ENCODE data around the gene KRTAP10-12. TPM values are rescaled to one million over a fixed set of nuclear protein-coding genes. Genes with fewer than 3 reads are reported as not detected.

KRTAP10-12 gene
- polyA plus RNA-seq, 1 of the 3 experiments (the other 2 are of a cell fraction), result not detected

GRCh38 chr21:44724926-44725325 lies 28.0 kb downstream of the KRTAP10-12 start:
- no peaks in the 10 kb centered on the region for H3K36me3 ChIP-seq (replicated peaks in 1 of 2; ENCODE audit: control insufficient read depth in 1 of 2, insufficient read depth in 2 of 2, low read length in 1 of 2)
- no peaks in the 10 kb centered on the region for H3F3A ChIP-seq (replicated peaks; ENCODE audit: insufficient read depth)
- no peak for DNase-seq
- peaks cover 61% of the 10 kb centered on the region; the same call in 1 of the 2 replicates for H3K27me3 ChIP-seq (ENCODE audit: insufficient read depth)
- TF ChIP-seq PBX3 (IDR thresholded peaks at IDR 0.05) (no peak), MEF2A (IDR thresholded peaks at IDR 0.05; ENCODE audit: borderline replicate concordance, low read depth) (no peak), FOXM1 (IDR thresholded peaks at IDR 0.05; ENCODE audit: low read depth) (no peak), GATA2 (CRISPR knock-in tag; IDR thresholded peaks at IDR 0.05) (no peak)
- no peak overlapping the region for H3K4me3 ChIP-seq (ENCODE audit: low read depth in 2 of 2, low read length in 1 of 2)
- ChIA-PET CTCF (interaction anchor here (1.1 to 1.8 kb wide), 2 partner anchors 59 to 214 kb away, joined by 3 to 6 read pairs; no protein-coding TSS in a partner anchor), POLR2A (no interaction called here)
- no peak overlapping the region for H2AFZ ChIP-seq (ENCODE audit: low read depth)
- H3K4me1 ChIP-seq (ENCODE audit: control insufficient read depth in 1 of 2, insufficient read depth in 2 of 2, low read depth in 1 of 2, low read length in 1 of 2), result no peaks in the 10 kb centered on the region
- H3K4me2 ChIP-seq, result no peak overlapping the region
- H3K27ac ChIP-seq (ENCODE audit: low read depth in 2 of 2, low read length in 1 of 2), result no peak overlapping the region
- H3K9me2 ChIP-seq, result no peaks in the 10 kb centered on the region
- no peaks in the 10 kb centered on the region for H4K20me1 ChIP-seq (ENCODE audit: insufficient read depth)
- no peaks in the 10 kb centered on the region for H3K79me2 ChIP-seq (ENCODE audit: insufficient read depth)
- no peaks in the 10 kb centered on the region for H3K9me3 ChIP-seq
- H3K9ac ChIP-seq, result no peak overlapping the region
- 46% methylated on average over 10 of the region's 14 CpGs for WGBS (ENCODE audit: low lambda C conversion rate)

- H3K9ac ChIP-seq, result no peak overlapping the region
- H3K4me3 ChIP-seq (ENCODE audit: low read depth in 2 of 2, low read length in 1 of 2), result no peak overlapping the region
- no peaks in the 10 kb centered on the region for H3K9me2 ChIP-seq
- ChIA-PET CTCF (interaction anchor here (0.9 to 1.5 kb wide), 3 partner anchors 9 to 67 kb away, joined by 3 to 5 read pairs (median 4); no protein-coding TSS in a partner anchor), POLR2A (no interaction called here)
- H3F3A ChIP-seq (replicated peaks; ENCODE audit: insufficient read depth), result no peaks in the 10 kb centered on the region
- H4K20me1 ChIP-seq (ENCODE audit: insufficient read depth), result no peaks in the 10 kb centered on the region
- no peaks in the 10 kb centered on the region for H3K36me3 ChIP-seq (replicated peaks in 1 of 2; ENCODE audit: control insufficient read depth in 1 of 2, insufficient read depth in 2 of 2, low read length in 1 of 2)
- H3K4me2 ChIP-seq, result no peak overlapping the region
- 8% methylated on average over 4 of the region's 6 CpGs for WGBS (ENCODE audit: low lambda C conversion rate)
- DNase-seq, result no peak
- no peak overlapping the region for H3K27ac ChIP-seq (ENCODE audit: low read depth in 2 of 2, low read length in 1 of 2)
- H3K4me1 ChIP-seq (ENCODE audit: control insufficient read depth in 1 of 2, insufficient read depth in 2 of 2, low read depth in 1 of 2, low read length in 1 of 2), result no peaks in the 10 kb centered on the region
- H3K9me3 ChIP-seq, result no peaks in the 10 kb centered on the region
- no peak overlapping the region for H2AFZ ChIP-seq (ENCODE audit: low read depth)
- TF ChIP-seq, protein P1, sequence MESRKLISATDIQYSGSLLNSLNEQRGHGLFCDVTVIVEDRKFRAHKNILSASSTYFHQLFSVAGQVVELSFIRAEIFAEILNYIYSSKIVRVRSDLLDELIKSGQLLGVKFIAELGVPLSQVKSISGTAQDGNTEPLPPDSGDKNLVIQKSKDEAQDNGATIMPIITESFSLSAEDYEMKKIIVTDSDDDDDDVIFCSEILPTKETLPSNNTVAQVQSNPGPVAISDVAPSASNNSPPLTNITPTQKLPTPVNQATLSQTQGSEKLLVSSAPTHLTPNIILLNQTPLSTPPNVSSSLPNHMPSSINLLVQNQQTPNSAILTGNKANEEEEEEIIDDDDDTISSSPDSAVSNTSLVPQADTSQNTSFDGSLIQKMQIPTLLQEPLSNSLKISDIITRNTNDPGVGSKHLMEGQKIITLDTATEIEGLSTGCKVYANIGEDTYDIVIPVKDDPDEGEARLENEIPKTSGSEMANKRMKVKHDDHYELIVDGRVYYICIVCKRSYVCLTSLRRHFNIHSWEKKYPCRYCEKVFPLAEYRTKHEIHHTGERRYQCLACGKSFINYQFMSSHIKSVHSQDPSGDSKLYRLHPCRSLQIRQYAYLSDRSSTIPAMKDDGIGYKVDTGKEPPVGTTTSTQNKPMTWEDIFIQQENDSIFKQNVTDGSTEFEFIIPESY (IDR thresholded peaks at IDR 0.05; ENCODE audit: borderline replicate concordance, low read depth), result no peak
- TF ChIP-seq POLR2AphosphoS5 (IDR thresholded peaks at IDR 0.05; ENCODE audit: low read depth, low read length), result no peak
- no peak for TF ChIP-seq FOSL2 (IDR thresholded peaks at IDR 0.05; ENCODE audit: borderline replicate concordance, low read depth)
- TF ChIP-seq RFX5 (IDR thresholded peaks at IDR 0.05; ENCODE audit: low read length), result no peak
- no peak for TF ChIP-seq MXI1 (IDR thresholded peaks at IDR 0.05; ENCODE audit: low read depth, low read length)
- TF ChIP-seq, protein P2, sequence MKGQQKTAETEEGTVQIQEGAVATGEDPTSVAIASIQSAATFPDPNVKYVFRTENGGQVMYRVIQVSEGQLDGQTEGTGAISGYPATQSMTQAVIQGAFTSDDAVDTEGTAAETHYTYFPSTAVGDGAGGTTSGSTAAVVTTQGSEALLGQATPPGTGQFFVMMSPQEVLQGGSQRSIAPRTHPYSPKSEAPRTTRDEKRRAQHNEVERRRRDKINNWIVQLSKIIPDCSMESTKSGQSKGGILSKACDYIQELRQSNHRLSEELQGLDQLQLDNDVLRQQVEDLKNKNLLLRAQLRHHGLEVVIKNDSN (IDR thresholded peaks at IDR 0.05; ENCODE audit: borderline replicate concordance, low read depth), result no peak
- TF ChIP-seq, protein P3, sequence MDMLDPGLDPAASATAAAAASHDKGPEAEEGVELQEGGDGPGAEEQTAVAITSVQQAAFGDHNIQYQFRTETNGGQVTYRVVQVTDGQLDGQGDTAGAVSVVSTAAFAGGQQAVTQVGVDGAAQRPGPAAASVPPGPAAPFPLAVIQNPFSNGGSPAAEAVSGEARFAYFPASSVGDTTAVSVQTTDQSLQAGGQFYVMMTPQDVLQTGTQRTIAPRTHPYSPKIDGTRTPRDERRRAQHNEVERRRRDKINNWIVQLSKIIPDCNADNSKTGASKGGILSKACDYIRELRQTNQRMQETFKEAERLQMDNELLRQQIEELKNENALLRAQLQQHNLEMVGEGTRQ (IDR thresholded peaks at IDR 0.05; ENCODE audit: borderline replicate concordance, low read depth, low read length), result no peak
- peaks cover 58% of the 10 kb centered on the region; the same call in 1 of the 2 replicates for H3K27me3 ChIP-seq (ENCODE audit: insufficient read depth)
- no peaks in the 10 kb centered on the region for H3K79me2 ChIP-seq (ENCODE audit: insufficient read depth)
These were observed 29.9 kb downstream of the KRTAP10-12 start for GRCh38 chr21:44726826-44727225.

Data from SK-N-SH (cell line).